OCI-LY3 (cell line): ENCODE results near the gene GRIK5.

ENCODE experiments used
- EZH2phosphoT487 ChIP-seq: fragments of 200-600 bp; shearing (Covaris generic); IDR thresholded peaks from 2 replicates; pipeline ENCODE4 v1.6.1; 2018; ENCODE audit warnings: antibody characterized with exemption, mixed run types, low read depth
- TF ChIP-seq, protein P1 (sequence below): fragments of 200-600, 300-600 bp; sonication (generic); IDR thresholded peaks from 2 replicates; pipeline ENCODE4 v1.5.1; 2014; ENCODE audit warnings: antibody characterized with exemption, low read length, low read depth

DNA sequence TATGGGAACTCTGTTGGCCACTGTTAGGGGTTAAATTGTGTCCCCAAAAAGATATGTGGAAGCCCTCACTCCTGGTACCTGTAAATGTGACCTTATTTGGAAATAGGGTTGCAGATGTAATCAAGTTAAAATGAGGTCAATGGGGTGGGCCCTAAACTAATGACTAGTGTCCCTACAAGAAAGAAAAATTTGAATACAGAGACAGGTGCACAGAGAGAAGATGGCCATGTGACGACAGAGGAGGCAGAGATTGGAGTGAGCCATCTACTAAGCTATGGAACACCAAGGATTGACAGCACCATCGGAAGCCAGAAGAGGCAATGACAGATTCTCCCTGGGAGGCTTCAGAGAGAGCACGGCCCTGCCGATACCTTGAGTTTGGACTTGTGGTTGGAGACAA, 45.7 kb upstream of the GRIK5 start:
- TF ChIP-seq, protein P1, sequence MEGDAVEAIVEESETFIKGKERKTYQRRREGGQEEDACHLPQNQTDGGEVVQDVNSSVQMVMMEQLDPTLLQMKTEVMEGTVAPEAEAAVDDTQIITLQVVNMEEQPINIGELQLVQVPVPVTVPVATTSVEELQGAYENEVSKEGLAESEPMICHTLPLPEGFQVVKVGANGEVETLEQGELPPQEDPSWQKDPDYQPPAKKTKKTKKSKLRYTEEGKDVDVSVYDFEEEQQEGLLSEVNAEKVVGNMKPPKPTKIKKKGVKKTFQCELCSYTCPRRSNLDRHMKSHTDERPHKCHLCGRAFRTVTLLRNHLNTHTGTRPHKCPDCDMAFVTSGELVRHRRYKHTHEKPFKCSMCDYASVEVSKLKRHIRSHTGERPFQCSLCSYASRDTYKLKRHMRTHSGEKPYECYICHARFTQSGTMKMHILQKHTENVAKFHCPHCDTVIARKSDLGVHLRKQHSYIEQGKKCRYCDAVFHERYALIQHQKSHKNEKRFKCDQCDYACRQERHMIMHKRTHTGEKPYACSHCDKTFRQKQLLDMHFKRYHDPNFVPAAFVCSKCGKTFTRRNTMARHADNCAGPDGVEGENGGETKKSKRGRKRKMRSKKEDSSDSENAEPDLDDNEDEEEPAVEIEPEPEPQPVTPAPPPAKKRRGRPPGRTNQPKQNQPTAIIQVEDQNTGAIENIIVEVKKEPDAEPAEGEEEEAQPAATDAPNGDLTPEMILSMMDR, result no peak
- TF ChIP-seq EZH2phosphoT487, result no peak
